ENCODE measurements around the gene PTRHD1.

DNA sequence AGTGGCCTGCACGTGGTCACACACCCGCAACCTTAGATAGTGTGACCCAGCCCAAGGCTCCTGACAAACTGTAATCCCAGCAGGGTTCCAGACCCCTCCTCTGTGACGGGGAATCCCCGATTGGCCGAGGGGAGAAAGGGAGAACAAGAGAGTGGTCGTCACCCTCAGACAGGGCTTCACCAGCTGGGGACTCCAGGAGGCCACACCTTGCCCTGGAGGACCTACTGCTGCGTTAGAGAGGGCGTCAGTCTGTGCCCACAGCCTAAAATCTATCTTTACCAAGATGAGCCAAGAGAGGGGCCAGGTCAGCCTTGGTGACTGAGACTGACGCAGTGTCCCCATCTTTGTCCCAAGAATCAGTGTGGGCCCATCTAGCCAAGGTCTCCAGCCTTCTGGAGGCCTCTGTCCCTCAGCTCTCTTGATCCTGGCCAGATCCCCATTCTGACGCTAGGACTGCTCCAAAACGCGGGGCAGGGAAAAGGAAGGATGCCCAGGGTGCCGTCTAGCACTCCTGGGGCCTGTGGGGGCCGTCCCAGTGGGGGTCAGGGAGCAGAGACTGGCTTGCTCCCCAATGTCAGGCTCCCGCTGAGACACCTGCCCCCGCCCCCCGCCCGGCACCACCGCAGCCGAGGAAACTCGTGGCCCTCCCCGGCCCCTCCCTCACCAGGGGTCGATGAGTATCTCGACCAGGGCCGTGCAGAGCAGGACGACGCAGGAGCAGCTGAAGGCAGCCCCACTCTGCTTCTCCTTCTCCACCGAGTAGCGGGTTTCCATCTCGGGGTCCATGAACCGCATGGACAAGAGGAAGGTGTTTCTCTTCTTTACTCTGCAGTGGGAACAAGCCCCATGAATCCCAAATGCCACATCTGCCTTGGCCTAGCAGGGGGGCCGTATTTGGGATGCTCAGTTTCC is 40.9 kb upstream of the PTRHD1 start:
- TF ChIP-seq POLR2A (IDR thresholded peaks at IDR 0.05) = no peak
- TF ChIP-seq CTCF (IDR thresholded peaks at IDR 0.05 in 4 of 5, conservative IDR thresholded peaks at IDR 0.05 in 1 of 5) = no peak
